ENCODE data around the gene C3.

GRCh38 chr19:6668691-6669090, 51.8 kb downstream of the C3 start:
- TF ChIP-seq CTCF (IDR thresholded peaks at IDR 0.05) = no peak
- no peak for TF ChIP-seq POLR2A (IDR thresholded peaks at IDR 0.05)
